DOHH2 (cell line): ENCODE measurements around the gene DENND1A.

Experiments used
- H3F3A ChIP-seq: fragments of 200-600 bp; sonication (generic), shearing (Covaris generic); 2 replicates; pipeline ENCODE4 v1.6.0; 2016; ENCODE audit warnings: antibody characterized with exemption, mild to moderate bottlenecking; ENCODE audit not compliant: control insufficient read depth, insufficient read depth
- H3K27ac ChIP-seq: fragments of 200-600 bp; sonication (generic); 2 replicates; pipeline ENCODE4 v1.5.1; 2014; ENCODE audit warnings: low read depth, mild to moderate bottlenecking, low read length, moderate library complexity
- H3K27me3 ChIP-seq: fragments of 200-600 bp; sonication (generic); 2 replicates; pipeline ENCODE4 v1.6.1; 2014; ENCODE audit warnings: mild to moderate bottlenecking, low read length, mixed read lengths; ENCODE audit not compliant: control insufficient read depth
- H3K36me3 ChIP-seq: fragments of 200-600 bp; sonication (generic); 2 replicates; pipeline ENCODE4 v1.6.1; 2014; ENCODE audit warnings: mild to moderate bottlenecking, low read length, moderate library complexity, mixed read lengths; ENCODE audit not compliant: control insufficient read depth
- H3K4me1 ChIP-seq: fragments of 200-600 bp; sonication (generic); 2 replicates; pipeline ENCODE4 v1.6.1; 2014; ENCODE audit warnings: mild to moderate bottlenecking, low read length, mixed read lengths; ENCODE audit not compliant: control insufficient read depth
- H3K4me2 ChIP-seq: fragments of 200-600 bp; sonication (generic); 2 replicates; pipeline ENCODE4 v1.6.0; 2014; ENCODE audit warnings: mild to moderate bottlenecking, low read length, moderate library complexity
- H3K4me3 ChIP-seq: fragments of 200-600 bp; sonication (generic); 2 replicates; pipeline ENCODE4 v1.5.1; 2014; ENCODE audit warnings: mild to moderate bottlenecking, low read length, mixed read lengths
- H3K79me2 ChIP-seq: fragments of 200-600 bp; sonication (generic); 2 replicates; pipeline ENCODE4 v1.6.1; 2014; ENCODE audit warnings: mild to moderate bottlenecking, low read length, mixed read lengths; ENCODE audit not compliant: control insufficient read depth
- H3K9me2 ChIP-seq: fragments of 200-600 bp; sonication (generic); replicated peaks from 2 replicates; pipeline ENCODE4 v1.6.1; 2014; ENCODE audit warnings: mild to moderate bottlenecking, low read length, mixed read lengths; ENCODE audit not compliant: control insufficient read depth
- H3K9me3 ChIP-seq: fragments of 200-600 bp; sonication (generic); 2 replicates; pipeline ENCODE4 v1.6.1; 2014; ENCODE audit warnings: antibody characterized with exemption, low read length, mixed read lengths; ENCODE audit not compliant: control insufficient read depth, insufficient read depth
- H4K20me1 ChIP-seq: fragments of 200-600 bp; sonication (generic); 2 replicates; pipeline ENCODE4 v1.6.0; 2014; ENCODE audit warnings: low read depth, mild to moderate bottlenecking, antibody characterized with exemption, low read length, moderate library complexity; ENCODE audit not compliant: control insufficient read depth, insufficient read depth
- EZH2phosphoT487 ChIP-seq: fragments of 200-600 bp; sonication (generic); IDR thresholded peaks from 2 replicates; pipeline ENCODE4 v1.6.1; 2017; ENCODE audit warnings: borderline replicate concordance, mild to moderate bottlenecking, antibody characterized with exemption, low read length, moderate library complexity, mixed read lengths
- TF ChIP-seq, protein P1 (sequence below): fragments of 200-600 bp; sonication (generic); IDR thresholded peaks from one replicate; pipeline ENCODE4 v1.5.1; 2014; ENCODE audit warnings: antibody characterized with exemption, mild to moderate bottlenecking, low read depth, low read length; ENCODE audit not compliant: poor library complexity, severe bottlenecking

Gene DENND1A

DNA sequence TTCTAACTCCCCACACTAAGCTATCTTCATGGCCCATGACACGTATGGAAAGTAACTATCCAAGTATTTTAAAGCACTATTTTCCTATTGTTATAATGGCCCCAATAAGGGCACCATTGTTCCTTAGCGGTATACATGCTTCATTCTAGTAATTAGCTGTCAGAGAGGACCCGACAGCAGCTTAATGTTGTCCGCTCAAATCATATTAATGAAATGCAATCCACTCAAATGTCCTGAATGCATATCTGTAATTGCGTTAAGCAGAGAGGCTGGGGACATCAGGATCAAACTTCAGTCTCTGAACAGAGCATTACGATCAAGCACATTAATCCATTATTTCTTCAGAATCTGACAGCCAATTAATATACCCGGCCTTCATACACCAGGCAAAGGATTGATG lies 434.2 kb downstream of the DENND1A start:
- Histone ChIP-seq H3K27ac (no peak overlapping the region), H3F3A (no peaks in the 10 kb centered on the region), H3K27me3 (no peaks in the 10 kb centered on the region), H3K9me3 (no peaks in the 10 kb centered on the region), H3K4me1 (no peaks in the 10 kb centered on the region), H3K36me3 (no peaks in the 10 kb centered on the region), H4K20me1 (no peaks in the 10 kb centered on the region), H3K4me2 (no peak overlapping the region), H3K79me2 (no peaks in the 10 kb centered on the region), H3K4me3 (no peak overlapping the region), H3K9me2 (no peaks in the 10 kb centered on the region)
- TF ChIP-seq, protein P1, sequence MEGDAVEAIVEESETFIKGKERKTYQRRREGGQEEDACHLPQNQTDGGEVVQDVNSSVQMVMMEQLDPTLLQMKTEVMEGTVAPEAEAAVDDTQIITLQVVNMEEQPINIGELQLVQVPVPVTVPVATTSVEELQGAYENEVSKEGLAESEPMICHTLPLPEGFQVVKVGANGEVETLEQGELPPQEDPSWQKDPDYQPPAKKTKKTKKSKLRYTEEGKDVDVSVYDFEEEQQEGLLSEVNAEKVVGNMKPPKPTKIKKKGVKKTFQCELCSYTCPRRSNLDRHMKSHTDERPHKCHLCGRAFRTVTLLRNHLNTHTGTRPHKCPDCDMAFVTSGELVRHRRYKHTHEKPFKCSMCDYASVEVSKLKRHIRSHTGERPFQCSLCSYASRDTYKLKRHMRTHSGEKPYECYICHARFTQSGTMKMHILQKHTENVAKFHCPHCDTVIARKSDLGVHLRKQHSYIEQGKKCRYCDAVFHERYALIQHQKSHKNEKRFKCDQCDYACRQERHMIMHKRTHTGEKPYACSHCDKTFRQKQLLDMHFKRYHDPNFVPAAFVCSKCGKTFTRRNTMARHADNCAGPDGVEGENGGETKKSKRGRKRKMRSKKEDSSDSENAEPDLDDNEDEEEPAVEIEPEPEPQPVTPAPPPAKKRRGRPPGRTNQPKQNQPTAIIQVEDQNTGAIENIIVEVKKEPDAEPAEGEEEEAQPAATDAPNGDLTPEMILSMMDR: no peak
- TF ChIP-seq EZH2phosphoT487: no peak

DNA sequence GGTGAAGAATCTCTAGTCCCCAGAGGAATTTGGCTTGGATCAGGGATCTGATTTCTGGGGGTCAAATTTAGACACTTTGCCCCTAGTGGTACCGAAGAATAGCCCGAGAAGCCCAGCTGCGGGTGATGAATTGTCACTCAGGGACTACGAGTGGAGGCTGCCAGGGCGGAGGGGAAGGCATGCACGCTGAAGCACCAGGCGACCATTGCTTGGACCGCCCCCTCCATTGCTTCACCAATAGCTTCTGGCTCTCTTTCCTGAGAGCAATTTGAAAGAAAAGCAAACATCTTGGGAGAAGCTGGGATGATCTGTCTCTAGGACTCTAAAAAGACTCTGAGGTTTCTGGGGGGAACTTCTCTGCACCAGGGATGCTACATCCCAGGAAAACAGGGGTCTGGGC lies 436.3 kb downstream of the DENND1A start:
- no peaks in the 10 kb centered on the region for H3K27me3 ChIP-seq
- H3K4me3 ChIP-seq: no peak overlapping the region
- H3K4me1 ChIP-seq: no peaks in the 10 kb centered on the region
- H4K20me1 ChIP-seq: no peaks in the 10 kb centered on the region
- no peak for TF ChIP-seq EZH2phosphoT487
- TF ChIP-seq, protein P1: no peak
- no peaks in the 10 kb centered on the region for H3K9me3 ChIP-seq
- H3F3A ChIP-seq: no peaks in the 10 kb centered on the region
- no peak overlapping the region for H3K4me2 ChIP-seq
- H3K36me3 ChIP-seq: no peaks in the 10 kb centered on the region
- H3K79me2 ChIP-seq: no peaks in the 10 kb centered on the region
- no peak overlapping the region for H3K27ac ChIP-seq
- H3K9me2 ChIP-seq: no peaks in the 10 kb centered on the region

DNA sequence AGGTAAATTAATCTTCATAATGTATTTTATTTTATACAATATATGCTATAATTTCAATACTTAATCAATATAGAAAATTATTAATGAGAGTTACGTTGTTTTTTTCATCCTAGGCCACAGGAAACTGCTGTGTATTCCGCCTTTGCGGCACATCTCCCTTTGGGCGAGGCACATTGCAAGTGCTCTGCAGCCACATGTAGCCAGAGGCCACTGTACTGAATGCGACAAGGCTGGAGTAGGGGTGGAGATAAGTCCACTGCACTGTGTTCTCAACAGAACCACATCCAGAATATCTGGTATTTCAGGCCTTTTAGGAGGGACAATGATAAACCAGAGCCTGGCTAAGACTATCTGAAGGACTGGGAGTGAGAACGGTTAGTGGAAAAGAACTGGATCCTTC lies 439.2 kb downstream of the DENND1A start:
- Histone ChIP-seq H3K4me3 (no peak overlapping the region), H3F3A (no peaks in the 10 kb centered on the region), H3K4me1 (no peaks in the 10 kb centered on the region), H4K20me1 (no peaks in the 10 kb centered on the region), H3K9me2 (no peaks in the 10 kb centered on the region), H3K36me3 (no peaks in the 10 kb centered on the region), H3K79me2 (no peaks in the 10 kb centered on the region), H3K27me3 (no peaks in the 10 kb centered on the region), H3K9me3 (no peaks in the 10 kb centered on the region), H3K27ac (no peak overlapping the region), H3K4me2 (no peak overlapping the region)
- no peak for TF ChIP-seq EZH2phosphoT487
- TF ChIP-seq, protein P1: no peak
